WI38 (cell line): Measurements from ENCODE around the gene SLC10A7.

ENCODE experiments used
- H3K4me3 ChIP-seq: 2 replicates; pipeline ENCODE4 v1.5.1; 2011; ENCODE audit warnings: low read depth, mild to moderate bottlenecking, control low read depth, low read length
- CTCF ChIP-seq: IDR thresholded peaks from 2 replicates; pipeline ENCODE4 v1.5.1; 2012; ENCODE audit warnings: low read depth, mild to moderate bottlenecking, control low read depth, low read length

Gene SLC10A7

GRCh38 chr4:146302822-146303221, 218.9 kb downstream of the SLC10A7 start:
- no peak overlapping the region for H3K4me3 ChIP-seq
- TF ChIP-seq CTCF: no peak

GRCh38 chr4:146299607-146300006, 222.1 kb downstream of the SLC10A7 start:
- no peak for TF ChIP-seq CTCF
- H3K4me3 ChIP-seq: no peak overlapping the region

- no peak overlapping the region for H3K4me3 ChIP-seq
- no peak for TF ChIP-seq CTCF
Measured at GRCh38 chr4:146294776-146295175, 227.0 kb downstream of the SLC10A7 start.

- TF ChIP-seq CTCF: no peak
Measured at GRCh38 chr4:146292508-146292907, 229.2 kb downstream of the SLC10A7 start.

GRCh38 chr4:146291313-146291712, 230.4 kb downstream of the SLC10A7 start:
- no peak overlapping the region for H3K4me3 ChIP-seq
- no peak for TF ChIP-seq CTCF

More at GRCh38 chr4:146292508-146292907, 229.2 kb downstream of the SLC10A7 start:
- no peak overlapping the region for H3K4me3 ChIP-seq

- no peak overlapping the region for H3K4me3 ChIP-seq
- no peak for TF ChIP-seq CTCF
Measured at GRCh38 chr4:146288193-146288592, 233.5 kb downstream of the SLC10A7 start.

- no peak for TF ChIP-seq CTCF
- no peak overlapping the region for H3K4me3 ChIP-seq
Measured at GRCh38 chr4:146285037-146285436, 236.7 kb downstream of the SLC10A7 start.
